ENCODE results near the gene NFIC. TPM values are rescaled to one million over a fixed set of nuclear protein-coding genes. Genes with fewer than 3 reads are reported as not detected.
"Not testable (repeated sequence)": the region's sequence is repeated elsewhere in the genome, so short reads cannot be mapped to it uniquely, and the experiment has no call there.

Gene NFIC
- total RNA-seq, 2 donors from 2014 or later = 42.0 to 71.3 TPM

DNA sequence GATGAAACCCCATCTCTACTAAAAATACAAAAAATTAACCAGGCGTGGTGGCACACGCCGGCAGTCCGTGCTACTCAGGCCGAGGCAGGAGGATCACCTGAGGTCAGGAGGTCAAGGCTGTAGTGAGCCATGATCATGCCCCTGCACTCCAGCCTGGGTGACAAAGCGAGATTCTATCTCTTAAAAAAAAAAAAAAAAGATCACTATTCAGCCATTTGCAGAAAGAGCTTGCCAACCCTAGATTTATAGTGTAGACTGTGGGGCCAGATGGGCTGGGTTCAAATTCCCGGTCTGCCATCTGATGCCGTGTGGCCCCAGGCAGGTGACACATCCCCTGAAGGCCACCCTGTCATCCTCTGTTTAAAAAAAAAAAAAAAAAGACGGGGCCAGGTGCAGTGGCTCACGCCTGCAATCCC, 85.1 kb downstream of the NFIC start:
- Histone ChIP-seq H3K27ac (peak overlapping the region; percentile 12), H3K27me3 (no peaks in the 10 kb centered on the region), H3K9ac (ENCODE audit: low read depth in 2 of 2, low read length in 2 of 2) (no peak overlapping the region), H3K4me1 (no peaks in the 10 kb centered on the region), H3K36me3 (no peaks in the 10 kb centered on the region), H3K4me3 (no peak overlapping the region), H3K9me3 (no peaks in the 10 kb centered on the region)
- no peak for TF ChIP-seq CTCF (IDR thresholded peaks at IDR 0.05)
- DNase-seq = no peak
- intact Hi-C loops (cut with DNase I) = no loop called here

DNA sequence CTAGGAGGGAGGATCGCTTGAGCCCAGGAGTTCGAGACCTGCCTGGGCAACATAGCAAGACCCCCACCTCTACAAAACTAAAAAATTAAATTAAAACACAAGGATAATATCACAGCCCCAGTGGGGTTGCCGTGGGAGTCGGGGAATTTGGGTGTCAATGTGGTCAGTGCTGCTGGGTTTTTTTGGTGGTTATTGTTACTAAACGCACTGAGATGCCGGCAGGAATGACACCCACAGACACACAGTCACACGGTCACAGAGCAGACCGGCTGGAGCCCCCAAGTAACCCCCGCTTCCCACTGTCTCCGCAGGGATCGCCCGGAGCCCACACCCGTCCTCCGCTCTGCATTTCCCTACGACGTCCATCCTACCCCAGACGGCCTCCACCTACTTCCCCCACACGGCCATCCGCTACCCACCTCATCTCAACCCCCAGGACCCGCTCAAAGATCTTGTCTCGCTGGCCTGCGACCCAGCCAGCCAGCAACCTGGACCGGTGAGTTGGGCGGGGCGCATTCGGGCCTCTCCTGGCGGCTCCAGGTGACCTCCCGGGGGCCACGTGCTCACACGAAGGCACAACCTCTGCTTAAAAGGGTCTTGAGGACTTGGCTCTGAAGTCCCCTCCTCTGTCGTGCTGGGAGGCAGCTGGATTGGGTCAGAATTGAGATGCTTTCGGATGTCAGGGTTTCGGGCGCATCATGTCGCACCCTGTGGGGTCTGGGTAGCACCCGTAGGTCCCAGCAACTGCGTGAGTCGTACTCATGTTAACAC, 86.0 kb downstream of the NFIC start:
- no peaks in the 10 kb centered on the region for H3K27me3 ChIP-seq
- intact Hi-C loops (cut with DNase I) = no loop called here
- no peak overlapping the region for H3K27ac ChIP-seq
- no peak for TF ChIP-seq CTCF (IDR thresholded peaks at IDR 0.05)
- no peak for DNase-seq
- no peaks in the 10 kb centered on the region for H3K4me1 ChIP-seq
- H3K36me3 ChIP-seq = no peaks in the 10 kb centered on the region
- no peak overlapping the region for H3K4me3 ChIP-seq
- no peaks in the 10 kb centered on the region for H3K9me3 ChIP-seq
- H3K9ac ChIP-seq (ENCODE audit: low read depth in 2 of 2, low read length in 2 of 2) = no peak overlapping the region

- H3K9me3 ChIP-seq; H3K27ac ChIP-seq; H3K36me3 ChIP-seq; H3K9ac ChIP-seq (ENCODE audit: low read depth in 2 of 2, low read length in 2 of 2); intact Hi-C loops (cut with DNase I); H3K4me1 ChIP-seq; H3K27me3 ChIP-seq; DNase-seq; H3K4me3 ChIP-seq: not testable (repeated sequence)
Measured at GRCh38 chr19:3452942-3453214, 86.5 kb downstream of the NFIC start.

GRCh38 chr19:3453840-3454239, 87.5 kb downstream of the NFIC start:
- no peak overlapping the region for H3K27ac ChIP-seq
- H3K4me3 ChIP-seq = no peak overlapping the region
- intact Hi-C loops (cut with DNase I) = no loop called here
- H3K36me3 ChIP-seq = no peaks in the 10 kb centered on the region
- H3K9ac ChIP-seq (ENCODE audit: low read depth in 2 of 2, low read length in 2 of 2) = no peak overlapping the region
- no peak for DNase-seq
- no peaks in the 10 kb centered on the region for H3K27me3 ChIP-seq
- no peak for TF ChIP-seq CTCF (IDR thresholded peaks at IDR 0.05)
- no peaks in the 10 kb centered on the region for H3K9me3 ChIP-seq
- H3K4me1 ChIP-seq = no peaks in the 10 kb centered on the region

- H3K9me3 ChIP-seq = no peaks in the 10 kb centered on the region
Measured at GRCh38 chr19:3454656-3455392, 88.4 kb downstream of the NFIC start.

More at GRCh38 chr19:3454656-3455392, 88.4 kb downstream of the NFIC start:
- H3K4me1 ChIP-seq = no peaks in the 10 kb centered on the region
- no peak for DNase-seq
- no peaks in the 10 kb centered on the region for H3K27me3 ChIP-seq
- TF ChIP-seq CTCF (IDR thresholded peaks at IDR 0.05) = no peak
- H3K9ac ChIP-seq (ENCODE audit: low read depth in 2 of 2, low read length in 2 of 2) = no peak overlapping the region
- no peak overlapping the region for H3K4me3 ChIP-seq
- no peak overlapping the region for H3K27ac ChIP-seq
- H3K36me3 ChIP-seq = no peaks in the 10 kb centered on the region
- intact Hi-C loops (cut with DNase I) = no loop called here

Measured in colonic mucosa (tissue), 4 donors.